B cell (primary cell): ENCODE measurements around the gene AZIN2. TPM values are rescaled to one million over a fixed set of nuclear protein-coding genes. Genes with fewer than 3 reads are reported as not detected.
"Not testable (repeated sequence)": the region's sequence is repeated elsewhere in the genome, so short reads cannot be mapped to it uniquely, and the experiment has no call there.

Experiments used
- ATAC-seq: fragments of 200-7000 bp; cut with Tn5 transposase; one replicate; pipeline ENCODE4 v1.10.0; 2021; ENCODE audit warnings: low read depth, mild to moderate bottlenecking, moderate number of reproducible peaks, moderate library complexity
- CTCF ChIA-PET: fragments of 350-600 bp; sonication (Branson Sonifier 250); formaldehyde crosslinking; loops from one replicate; lab custom pipeline; 2021; ENCODE audit warnings: antibody characterized with exemption, inconsistent platforms; lab: Charles Lee
- POLR2A ChIA-PET: fragments of 350-600 bp; sonication (Branson Sonifier 250); formaldehyde crosslinking; loops from one replicate; lab custom pipeline; 2021; ENCODE audit warnings: antibody characterized with exemption; lab: Charles Lee
- DNase-seq: peaks from one replicate; pipeline ENCODE4 v3.0.0; 2013
- H2AFZ ChIP-seq: 2 replicates; pipeline ENCODE4 v1.6.1; 2012; ENCODE audit warnings: mild to moderate bottlenecking, low read depth, low read length; ENCODE audit not compliant: insufficient read depth, poor library complexity, severe bottlenecking
- H3K27ac ChIP-seq, 2 donors: 1 replicate in 1 of 2; 2 replicates in 1 of 2; pipeline ENCODE4 v1.5.1; 2012 to 2013; ENCODE audit warnings: low read length in 2 of 2, mild to moderate bottlenecking in 2 of 2, moderate library complexity in 1 of 2
- H3K27me3 ChIP-seq, 4 experiments: fragments of 200-600 bp in 1 of 4; sonication (generic) in 1 of 4; replicated peaks in 1 of 4; 1 replicate in 2 of 4; 2 replicates in 2 of 4; pipeline versions ENCODE4 v1.6.1 to v1.7.0; 2013 to 2016; ENCODE audit warnings: low read length in 3 of 4, mild to moderate bottlenecking in 2 of 4, mixed read lengths in 1 of 4, moderate library complexity in 1 of 4; ENCODE audit not compliant: insufficient read depth in 4 of 4, control insufficient read depth in 3 of 4; ENCODE audit errors: control extremely low read depth in 1 of 4
- H3K36me3 ChIP-seq, 2 experiments: replicated peaks in 1 of 2; 1 replicate in 1 of 2; 2 replicates in 1 of 2; pipeline versions ENCODE4 v1.6.1 to v1.7.1; 2013; ENCODE audit warnings: low read length in 1 of 2; ENCODE audit not compliant: insufficient read depth in 2 of 2, control insufficient read depth in 1 of 2; ENCODE audit errors: control extremely low read depth in 1 of 2, extremely low read depth in 1 of 2
- H3K4me1 ChIP-seq, 2 donors: fragments of 200-600 bp in 1 of 2; sonication (generic) in 1 of 2; 1 replicate in 1 of 2; 2 replicates in 1 of 2; pipeline versions ENCODE4 v1.5.1 to v1.6.1; 2013 to 2017; ENCODE audit warnings: low read length in 2 of 2; ENCODE audit not compliant: control insufficient read depth in 2 of 2, insufficient read depth in 2 of 2
- H3K4me2 ChIP-seq: replicated peaks from 2 replicates; pipeline ENCODE3; 2012; ENCODE audit warnings: mild to moderate bottlenecking, low read depth, low read length; ENCODE audit not compliant: poor library complexity, severe bottlenecking
- H3K4me3 ChIP-seq, 5 experiments: fragments of 200-600 bp in 1 of 5; sonication (generic) in 1 of 5; 1 replicate in 3 of 5; 2 replicates in 2 of 5; pipeline versions ENCODE4 v1.5.1 to v1.7.0; 2011 to 2016; ENCODE audit warnings: low read length in 4 of 5, mild to moderate bottlenecking in 4 of 5, low read depth in 2 of 5, control low read depth in 1 of 5, moderate library complexity in 1 of 5; ENCODE audit not compliant: insufficient read depth in 1 of 5; ENCODE audit errors: control extremely low read depth in 1 of 5, extremely low read depth in 1 of 5
- H3K79me2 ChIP-seq: fragments of 200-600 bp; sonication (generic); one replicate; pipeline ENCODE4 v1.6.0; 2016; ENCODE audit warnings: low read length; ENCODE audit not compliant: control insufficient read depth, insufficient read depth
- H3K9ac ChIP-seq: fragments of 200-600 bp; sonication (generic); 2 replicates; pipeline ENCODE4 v1.6.1; 2017; ENCODE audit warnings: mild to moderate bottlenecking, low read length, moderate library complexity
- H3K9me3 ChIP-seq, 3 donors: one replicate each; pipeline versions ENCODE4 v1.6.1 to v1.7.1; 2013; ENCODE audit warnings: low read length in 2 of 3; ENCODE audit not compliant: control insufficient read depth in 2 of 3, insufficient read depth in 1 of 3; ENCODE audit errors: control extremely low read depth in 1 of 3
- H4K20me1 ChIP-seq: 2 replicates; pipeline ENCODE4 v1.6.0; 2012; ENCODE audit warnings: mild to moderate bottlenecking, low read length; ENCODE audit not compliant: insufficient read depth, control insufficient read depth, poor library complexity, severe bottlenecking
- H3K27ac Mint-ChIP-seq: one replicate; pipeline ENCODE4 v1.8.0; 2021; ENCODE audit warnings: mixed read lengths
- H3K27me3 Mint-ChIP-seq: one replicate; pipeline ENCODE4 v1.8.0; 2021; ENCODE audit warnings: mixed read lengths
- H3K4me1 Mint-ChIP-seq: one replicate; pipeline ENCODE4 v1.8.0; 2021; ENCODE audit warnings: mixed read lengths
- H3K4me3 Mint-ChIP-seq: one replicate; pipeline ENCODE4 v1.8.0; 2021; ENCODE audit warnings: mixed read lengths
- H3K9me3 Mint-ChIP-seq: one replicate; pipeline ENCODE4 v1.8.0; 2022; ENCODE audit warnings: mixed read lengths; ENCODE audit not compliant: insufficient read depth
- EZH2 ChIP-seq: IDR thresholded peaks from 2 replicates; pipeline ENCODE4 v1.6.1; 2012; ENCODE audit warnings: borderline replicate concordance, low read depth, mild to moderate bottlenecking, moderate library complexity, low read length; ENCODE audit not compliant: insufficient read depth, poor library complexity, severe bottlenecking
- WGBS: methylation state at CpG from one replicate; pipeline ENCODE4 v1.1.5; 2013; ENCODE audit warnings: missing lambda C conversion rate; ENCODE audit not compliant: insufficient coverage; 5-methylcytosine and 5-hydroxymethylcytosine counted together
- intact Hi-C: fragments of 100-400 bp; cut with micrococcal nuclease; formaldehyde crosslinking; loops from one replicate; pipeline ENCODE4 v1.10.0; 2022
- polyA plus RNA-seq: library from polyadenylated mRNA; depleted of rRNA; stranded (reverse); fragments of >200 nt; gene quantifications from 2 replicates; pipeline ENCODE4 v1.2.3, GENCODE V29; 2012
- total RNA-seq, 2 donors: library from RNA; stranded (reverse); fragments of 120-200 nt in 1 of 2; gene quantifications; 1 replicate in 1 of 2; 2 replicates in 1 of 2; pipeline versions ENCODE4 v1.2.3 to v1.2.4, GENCODE V29; 2013 to 2022
- TF ChIP-seq, protein P1 (sequence below): fragments of 200-600 bp; IDR thresholded peaks from one replicate; pipeline ENCODE4 v1.8.0; 2022; ENCODE audit warnings: antibody characterized with exemption, mild to moderate bottlenecking

AZIN2 gene
- total and polyA plus RNA-seq, 2 donors (not counting 1 experiment from before 2014, with no cell fraction given), result 0.33 to 5.9 TPM

DNA sequence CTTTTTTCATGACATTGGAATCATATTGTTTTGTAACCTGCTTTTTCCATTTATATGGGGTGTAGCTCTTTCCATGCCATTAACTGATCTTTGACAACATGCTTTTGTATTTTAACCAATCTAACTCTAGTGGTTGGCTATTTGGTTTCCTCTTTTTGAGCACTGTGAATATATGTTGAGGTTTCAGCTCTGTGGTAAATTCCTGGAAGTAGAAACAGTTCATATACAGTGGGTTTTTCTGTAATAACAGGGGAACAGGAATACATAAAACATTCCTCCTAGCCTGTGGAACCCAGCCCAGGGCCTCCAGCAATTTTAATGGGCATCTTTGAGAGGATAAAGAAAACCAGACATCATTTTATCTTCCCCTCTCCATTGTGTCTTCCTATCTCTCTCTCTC, 17.4 kb downstream of the AZIN2 start:
- H3K27ac ChIP-seq, result no peak overlapping the region
- TF ChIP-seq EZH2, result no peak
- TF ChIP-seq, protein P1, sequence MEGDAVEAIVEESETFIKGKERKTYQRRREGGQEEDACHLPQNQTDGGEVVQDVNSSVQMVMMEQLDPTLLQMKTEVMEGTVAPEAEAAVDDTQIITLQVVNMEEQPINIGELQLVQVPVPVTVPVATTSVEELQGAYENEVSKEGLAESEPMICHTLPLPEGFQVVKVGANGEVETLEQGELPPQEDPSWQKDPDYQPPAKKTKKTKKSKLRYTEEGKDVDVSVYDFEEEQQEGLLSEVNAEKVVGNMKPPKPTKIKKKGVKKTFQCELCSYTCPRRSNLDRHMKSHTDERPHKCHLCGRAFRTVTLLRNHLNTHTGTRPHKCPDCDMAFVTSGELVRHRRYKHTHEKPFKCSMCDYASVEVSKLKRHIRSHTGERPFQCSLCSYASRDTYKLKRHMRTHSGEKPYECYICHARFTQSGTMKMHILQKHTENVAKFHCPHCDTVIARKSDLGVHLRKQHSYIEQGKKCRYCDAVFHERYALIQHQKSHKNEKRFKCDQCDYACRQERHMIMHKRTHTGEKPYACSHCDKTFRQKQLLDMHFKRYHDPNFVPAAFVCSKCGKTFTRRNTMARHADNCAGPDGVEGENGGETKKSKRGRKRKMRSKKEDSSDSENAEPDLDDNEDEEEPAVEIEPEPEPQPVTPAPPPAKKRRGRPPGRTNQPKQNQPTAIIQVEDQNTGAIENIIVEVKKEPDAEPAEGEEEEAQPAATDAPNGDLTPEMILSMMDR, result no peak
- H3K4me1 ChIP-seq, result peaks cover 4 to 10% of the 10 kb centered on the region in 2 donors

DNA sequence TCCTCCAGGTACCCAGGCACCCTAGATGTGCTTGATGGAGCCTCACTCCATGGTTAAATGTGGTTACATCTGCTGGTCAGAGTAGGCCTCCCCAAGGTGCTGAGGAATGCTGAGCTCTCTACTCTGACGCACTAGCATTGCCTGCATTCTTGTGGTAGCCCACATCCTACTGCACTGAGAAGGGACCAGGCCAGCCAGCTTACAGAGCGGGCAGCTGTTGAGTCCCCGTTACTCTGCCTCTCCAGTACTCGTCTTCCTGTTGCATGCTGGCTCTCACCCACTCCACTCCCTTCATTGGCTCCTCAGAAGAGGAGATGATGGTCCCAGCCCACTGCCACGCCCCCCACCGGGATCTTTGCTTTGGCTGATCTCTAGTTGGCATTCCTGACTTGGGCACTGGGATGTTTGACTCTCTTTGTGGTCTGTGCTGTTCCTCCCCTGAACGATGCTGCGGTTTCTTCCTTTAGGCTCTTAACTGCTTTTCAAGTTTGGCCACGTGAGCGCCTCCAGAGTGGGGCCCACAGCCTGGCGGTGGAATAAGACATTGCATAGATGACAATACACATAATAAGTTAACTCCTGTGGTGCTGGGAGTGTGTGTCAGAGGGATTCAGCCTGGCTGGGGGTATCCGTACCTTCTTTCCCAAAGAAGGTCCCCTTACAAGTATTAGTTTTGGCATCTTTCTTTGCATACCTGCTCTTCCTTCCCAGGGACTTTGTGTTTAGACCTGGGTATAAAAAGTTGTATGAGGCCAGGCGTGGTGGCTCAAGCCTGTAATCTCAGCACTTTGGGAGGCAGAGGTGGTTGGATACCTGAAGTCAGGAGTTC, 18.6 kb downstream of the AZIN2 start:
- H3K4me3 ChIP-seq, result no peak overlapping the region
- H3K4me2 ChIP-seq, result peak overlapping the region; percentile 18
- no peaks in the 10 kb centered on the region for H4K20me1 ChIP-seq
- no peak for ATAC-seq
- Mint-ChIP-seq H3K9me3 (no peaks in the 10 kb centered on the region), H3K27me3 (no peaks in the 10 kb centered on the region), H3K4me1 (peaks cover 4% of the 10 kb centered on the region), H3K4me3 (no peak overlapping the region), H3K27ac (no peak overlapping the region)
- POLR2A ChIA-PET, result no interaction called here
- no peak overlapping the region for H3K27ac ChIP-seq
- peaks cover 4 to 10% of the 10 kb centered on the region in 2 donors for H3K4me1 ChIP-seq
- intact Hi-C loops, result no loop called here
- DNase-seq, result peak; percentile 31
- no peaks in the 10 kb centered on the region for H3K27me3 ChIP-seq
- H3K9me3 ChIP-seq, result no peaks in the 10 kb centered on the region
- WGBS, result 17% methylated on average over 7 of the region's 13 CpGs
- no peak overlapping the region for H3K9ac ChIP-seq
- CTCF ChIA-PET, result no interaction called here
- TF ChIP-seq, protein P1, result no peak
- no peak for TF ChIP-seq EZH2
- no peaks in the 10 kb centered on the region for H3K79me2 ChIP-seq
- no peaks in the 10 kb centered on the region for H3K36me3 ChIP-seq
- H2AFZ ChIP-seq, result peak overlapping the region; percentile 77

More for the DNA sequence above, 17.4 kb downstream of the AZIN2 start:
- Histone ChIP-seq H3K27me3 (no peaks in the 10 kb centered on the region), H3K4me2 (no peak overlapping the region), H2AFZ (no peak overlapping the region), H3K4me3 (no peak overlapping the region), H4K20me1 (no peaks in the 10 kb centered on the region), H3K79me2 (no peaks in the 10 kb centered on the region), H3K9ac (no peak overlapping the region), H3K36me3 (no peaks in the 10 kb centered on the region), H3K9me3 (no peaks in the 10 kb centered on the region)
- Mint-ChIP-seq H3K27ac (no peak overlapping the region), H3K27me3 (no peaks in the 10 kb centered on the region), H3K4me3 (no peak overlapping the region), H3K4me1 (peaks cover 4% of the 10 kb centered on the region), H3K9me3 (no peaks in the 10 kb centered on the region)
- intact Hi-C loops, result no loop called here
- ATAC-seq (no peak), DNase-seq (no peak)
- ChIA-PET CTCF (no interaction called here), POLR2A (interaction anchor here (0.7 kb wide), 1 partner anchor 15 kb away, joined by 3 read pairs; no protein-coding TSS in a partner anchor)

DNA sequence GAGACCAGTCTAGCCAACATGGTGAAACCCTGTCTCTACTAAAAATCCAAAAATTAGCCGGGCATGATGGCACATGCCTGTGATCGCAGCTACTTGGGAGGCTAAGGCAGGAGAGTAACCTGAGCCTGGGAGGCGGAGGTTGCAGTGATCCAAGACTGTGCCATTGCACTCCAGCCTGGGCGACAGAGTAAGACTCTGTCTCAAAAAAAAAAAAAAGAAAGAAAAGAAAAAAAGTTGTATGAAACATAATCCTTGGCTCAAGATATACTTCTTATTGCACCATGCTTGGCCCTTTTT, 19.1 kb downstream of the AZIN2 start:
- H3K27me3 ChIP-seq, H3K9ac ChIP-seq, H3K9me3 ChIP-seq, CTCF ChIA-PET, ATAC-seq, intact Hi-C loops, H3K36me3 ChIP-seq, H3K4me1 Mint-ChIP-seq, H3K79me2 ChIP-seq, DNase-seq, H3K27me3 Mint-ChIP-seq, H3K4me3 ChIP-seq, H3K4me2 ChIP-seq, H4K20me1 ChIP-seq, H2AFZ ChIP-seq, H3K4me3 Mint-ChIP-seq, POLR2A ChIA-PET, H3K27ac ChIP-seq, H3K9me3 Mint-ChIP-seq, H3K27ac Mint-ChIP-seq: not testable (repeated sequence)
- WGBS, result 100% methylated on average over 1 of the region's 4 CpGs
- H3K4me1 ChIP-seq, result peaks cover 4 to 10% of the 10 kb centered on the region in 2 donors
